G401 (cell line): Measurements from ENCODE around the gene FAM107B. TPM values are rescaled to one million over a fixed set of nuclear protein-coding genes. Genes with fewer than 3 reads are reported as not detected.

Experiments
- DNase-seq: peaks from one replicate; pipeline ENCODE4 v3.0.0-alpha.2; 2015; ENCODE audit warnings: low spot score
- in situ Hi-C: cut with HindIII; loops from 2 replicates; pipeline ENCODE4 v1.10.0; 2016; ENCODE audit warnings: low sequenced_read_pairs, mixed read lengths
- total RNA-seq: library from RNA; depleted of rRNA; stranded (reverse); fragments of >200 nt; shearing (Covaris generic); gene quantifications from 2 replicates; pipeline ENCODE4 v1.2.3, GENCODE V29; 2014

Gene FAM107B
- total RNA-seq, 1 experiment from 2014 or later = 44.6 TPM

DNA sequence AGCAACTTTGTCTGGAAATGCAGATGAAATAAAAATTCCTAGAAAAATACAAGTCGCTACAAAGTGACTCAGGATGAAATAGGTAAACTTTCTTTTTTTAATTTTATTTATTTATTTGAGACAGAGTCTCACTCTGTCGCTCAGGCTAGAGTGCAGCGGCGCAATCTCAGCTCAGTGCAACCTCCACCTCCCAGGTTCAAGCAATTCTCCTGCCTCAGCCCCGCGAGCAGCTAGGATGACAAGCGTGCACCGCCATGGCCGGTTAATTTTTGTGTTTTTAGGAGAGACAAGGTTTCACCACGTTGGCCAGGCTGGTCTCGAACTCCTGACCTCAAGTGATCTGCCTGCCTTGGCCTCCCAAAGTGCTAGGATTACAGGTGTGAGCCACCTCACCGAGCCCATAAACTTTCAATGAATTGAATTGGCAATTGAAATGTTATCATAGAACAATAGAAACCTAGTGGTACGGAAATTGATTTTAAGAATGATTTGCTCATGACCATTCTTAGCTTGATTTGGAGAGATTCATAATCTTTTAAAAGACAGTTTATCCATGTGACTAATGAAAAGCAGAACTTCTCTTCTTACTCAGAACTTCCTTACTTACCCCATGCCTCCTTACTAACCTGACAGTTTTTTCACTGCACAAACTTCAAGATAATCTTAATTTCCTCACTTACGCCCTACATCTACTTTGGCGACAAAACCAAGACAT, 161.7 kb downstream of the FAM107B start:
- no peak for DNase-seq
- in situ Hi-C loops = no loop called here

- in situ Hi-C loops = no loop called here
- no peak for DNase-seq
Measured at GRCh38 chr10:14611968-14612693, 162.6 kb downstream of the FAM107B start.

DNA sequence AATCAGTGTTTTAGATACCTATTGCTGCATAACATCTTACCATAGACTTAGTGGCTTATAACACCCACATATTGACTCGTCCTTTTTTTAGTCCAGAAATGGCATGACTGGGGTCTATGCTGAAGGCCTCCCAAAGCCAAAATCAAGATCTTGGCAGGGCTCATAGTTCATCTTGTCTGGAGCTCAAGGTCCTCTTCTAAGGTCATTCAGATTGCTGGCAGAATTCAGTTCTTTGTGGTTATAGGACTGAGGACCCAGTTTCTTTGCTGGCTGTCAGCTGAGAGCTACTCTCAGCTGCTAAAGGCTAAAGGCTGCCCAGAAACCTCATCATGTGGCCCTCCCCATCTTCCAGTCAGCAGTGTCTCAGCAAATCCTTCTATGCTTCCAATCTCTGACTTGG, 165.5 kb downstream of the FAM107B start:
- no peak for DNase-seq
- in situ Hi-C loops = no loop called here

- in situ Hi-C loops = no loop called here
- DNase-seq = no peak
Measured at GRCh38 chr10:14608381-14609001, 166.2 kb downstream of the FAM107B start.

DNA sequence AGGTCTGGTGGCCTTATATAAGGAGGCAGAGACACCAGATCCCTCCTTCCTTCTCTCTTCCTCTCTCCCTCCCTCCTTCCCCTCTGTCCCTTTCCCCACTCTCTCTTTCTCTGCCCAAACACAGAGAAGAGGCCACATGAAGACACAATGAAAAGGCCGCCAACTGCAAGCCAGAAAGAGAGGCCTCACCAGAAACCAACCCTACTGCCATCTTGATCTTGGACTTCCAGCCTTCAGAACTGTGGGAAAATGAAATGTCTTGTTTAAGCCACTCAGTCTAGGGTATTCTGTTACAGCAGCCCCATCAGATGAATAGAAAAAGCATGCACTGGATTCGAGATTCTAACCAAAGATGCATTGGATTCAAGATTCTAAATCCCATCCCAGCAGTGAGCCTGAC, 168.1 kb downstream of the FAM107B start:
- in situ Hi-C loops = no loop called here
- no peak for DNase-seq

DNA sequence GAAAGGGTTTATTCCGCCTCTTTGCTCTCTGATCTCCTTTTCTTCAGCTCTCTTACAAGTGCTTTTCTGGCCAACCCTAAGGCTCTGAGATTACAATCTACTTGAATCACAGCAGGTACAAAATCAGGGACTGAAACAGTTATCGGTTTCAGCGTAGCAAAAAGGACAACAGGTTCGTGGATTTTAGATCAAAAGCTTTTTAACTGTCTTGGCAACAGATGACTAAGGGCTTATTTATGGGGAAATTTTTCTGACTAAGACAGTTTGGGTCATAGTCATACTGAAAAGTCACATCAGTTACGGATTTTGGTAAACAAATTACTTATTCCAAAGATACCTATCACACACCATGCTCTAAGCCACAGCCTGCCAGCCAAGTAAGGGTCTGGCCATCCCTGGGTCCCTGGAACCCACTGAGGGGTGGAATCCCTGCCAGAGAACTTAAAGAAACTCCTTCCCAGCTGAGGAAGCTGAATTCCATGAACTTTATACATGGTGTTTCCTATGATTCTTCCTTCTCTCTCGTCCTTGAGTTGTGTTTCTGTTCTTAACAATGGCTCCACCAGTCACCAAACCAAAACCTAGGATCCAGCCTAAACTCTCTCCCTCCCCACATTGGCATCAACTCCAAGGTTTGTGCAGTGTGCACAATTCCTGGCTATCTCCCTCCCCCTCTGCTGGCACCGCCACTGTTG, 169.3 kb downstream of the FAM107B start:
- in situ Hi-C loops = no loop called here
- peak; percentile 51 for DNase-seq

DNA sequence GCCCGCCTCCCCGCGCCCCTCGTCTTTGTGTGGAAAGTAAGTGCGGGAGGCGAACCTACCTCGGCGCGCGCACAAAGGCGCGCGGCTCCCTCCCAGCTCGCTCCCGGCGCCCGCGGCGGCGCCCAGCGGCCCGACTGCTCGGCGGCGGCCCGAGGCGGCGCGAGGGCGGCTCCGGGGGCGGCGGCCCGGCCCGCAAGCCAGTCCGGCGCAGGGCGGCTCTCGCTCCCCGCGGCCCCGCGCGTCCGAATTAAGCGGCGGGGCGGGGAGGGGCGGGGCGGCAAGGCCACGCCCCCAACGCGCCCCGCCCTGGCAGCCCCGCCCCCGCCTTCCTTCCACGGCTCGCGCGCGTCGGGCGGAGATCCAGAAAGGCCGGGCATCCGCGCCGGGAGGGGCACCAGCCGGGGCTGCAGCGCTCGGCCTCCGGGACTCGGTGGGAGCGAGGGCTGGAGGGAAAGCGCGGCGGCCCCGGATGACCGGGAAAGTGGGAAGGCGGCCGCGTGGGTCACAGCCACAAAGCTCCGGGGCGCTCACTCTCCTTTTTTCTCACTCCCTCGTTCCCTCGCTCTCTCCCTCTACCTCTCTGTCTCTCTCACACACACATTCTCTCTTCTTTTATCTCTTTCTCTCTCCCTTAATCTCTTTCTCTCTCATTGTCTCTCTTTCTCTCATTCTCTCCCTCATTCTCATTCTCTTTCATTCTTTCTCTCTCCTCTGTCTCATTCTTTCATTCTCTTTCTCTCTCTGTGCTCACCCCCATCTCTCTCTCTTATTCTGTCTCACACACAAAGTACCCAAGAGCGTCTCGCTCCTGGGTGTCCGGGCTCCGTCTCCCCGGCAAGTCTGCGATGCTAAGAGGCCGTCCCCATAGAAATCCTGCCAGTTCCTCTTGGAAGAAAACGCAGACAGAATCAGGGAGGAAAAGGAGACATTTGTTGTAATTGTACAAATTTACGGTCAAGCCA, 170.2 kb downstream of the FAM107B start:
- in situ Hi-C loops = no loop called here
- peak; percentile 85 for DNase-seq

GRCh38 chr10:14603534-14604102, 171.1 kb downstream of the FAM107B start:
- DNase-seq = peak; percentile 58
- in situ Hi-C loops = no loop called here

- DNase-seq = no peak
- in situ Hi-C loops = no loop called here
Measured at GRCh38 chr10:14602807-14603533, 171.7 kb downstream of the FAM107B start.

DNA sequence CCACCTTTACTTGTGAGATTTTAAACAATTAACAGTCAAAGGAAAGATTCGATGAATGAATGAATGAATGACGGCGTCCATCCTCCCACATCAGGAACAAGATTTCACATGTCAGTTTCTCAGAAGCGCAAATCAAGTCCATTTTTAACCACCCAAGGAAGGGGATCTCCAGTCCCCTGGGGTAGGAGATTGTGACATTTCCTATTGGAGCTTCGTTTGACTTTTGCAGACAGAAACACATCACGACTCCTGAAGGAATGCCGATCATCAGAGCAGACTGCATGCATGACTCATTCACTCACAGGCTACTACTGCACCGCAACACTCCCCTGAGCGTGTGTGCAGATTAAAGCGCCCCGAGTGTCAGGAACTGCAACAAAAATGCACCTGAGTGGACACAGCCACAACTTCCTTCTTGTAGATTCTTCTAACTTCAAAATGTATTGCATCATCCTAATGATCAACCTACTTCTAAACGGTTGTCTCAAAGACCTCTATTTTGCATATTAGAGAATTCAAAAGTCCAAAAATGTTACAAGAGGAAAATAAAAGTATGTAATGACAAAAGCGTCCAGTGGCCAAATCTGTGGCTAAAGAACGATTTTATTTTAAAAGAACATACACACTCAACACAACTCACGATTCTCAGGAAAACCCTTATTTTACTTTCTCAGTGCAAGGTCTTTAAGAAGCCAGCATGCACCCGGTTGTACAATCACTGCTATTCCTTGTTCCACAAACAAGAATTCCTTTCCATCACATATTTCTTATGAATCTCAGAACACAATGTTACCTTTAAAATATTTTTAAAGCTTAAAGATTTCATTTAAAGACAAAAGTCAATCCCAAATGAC, 172.6 kb downstream of the FAM107B start:
- peak; percentile 77 for DNase-seq
- in situ Hi-C loops = no loop called here

DNA sequence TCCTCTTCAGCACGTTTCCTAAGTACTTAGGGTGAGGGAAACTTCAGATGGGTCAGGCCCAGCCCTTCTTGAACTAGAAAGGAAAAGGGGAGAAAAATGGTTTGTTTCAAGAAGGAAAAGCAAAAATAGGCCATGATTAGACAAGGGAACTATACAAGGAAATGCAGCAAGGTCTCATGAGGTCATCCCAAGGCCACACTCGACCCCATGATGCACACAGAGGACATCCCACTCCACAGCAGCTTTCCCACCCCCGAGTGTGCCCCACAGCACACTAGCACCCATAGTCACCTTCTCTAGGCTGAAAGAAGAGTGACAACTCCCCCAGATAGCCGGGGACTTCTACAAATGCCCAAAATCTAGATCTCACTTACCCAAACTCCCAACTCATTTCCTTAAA, 173.4 kb downstream of the FAM107B start:
- in situ Hi-C loops = no loop called here

GRCh38 chr10:14600065-14600464, 174.6 kb downstream of the FAM107B start:
- in situ Hi-C loops = no loop called here
- no peak for DNase-seq

More for the DNA sequence above, 173.4 kb downstream of the FAM107B start:
- DNase-seq = no peak

- in situ Hi-C loops = no loop called here
- DNase-seq = peak; percentile 47
Measured at GRCh38 chr10:14598809-14599764, 175.6 kb downstream of the FAM107B start.

DNA sequence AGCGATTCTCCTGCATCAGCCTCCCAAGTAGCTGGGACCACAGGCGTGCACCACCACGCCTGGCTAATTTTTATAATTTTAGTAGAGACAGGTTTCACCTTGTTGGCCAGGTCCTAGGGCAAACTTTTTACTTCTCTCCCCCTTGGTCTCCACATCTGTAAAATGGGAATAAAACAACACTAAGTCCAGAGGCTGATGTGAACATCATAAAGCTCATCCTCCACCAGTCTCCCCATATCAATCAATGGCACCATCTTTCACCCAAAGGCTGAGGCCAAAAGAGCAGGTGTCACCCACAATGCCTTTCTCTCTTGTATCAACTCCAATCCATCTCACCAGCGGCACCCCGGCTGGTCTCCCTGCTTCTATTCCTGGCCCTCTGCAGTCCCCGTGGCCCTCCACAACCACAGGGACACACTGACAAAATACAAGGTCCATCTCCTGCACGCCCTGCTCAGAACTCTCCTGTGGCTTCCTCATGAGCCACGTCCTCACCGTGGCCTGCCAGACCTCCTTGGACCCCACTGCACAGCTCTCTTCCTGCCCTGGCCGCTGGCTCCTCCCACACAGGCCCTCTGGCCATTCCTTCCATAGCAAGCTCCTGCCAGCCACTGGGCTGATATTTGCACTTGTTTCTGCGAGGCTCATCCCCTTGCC, 179.0 kb downstream of the FAM107B start:
- in situ Hi-C loops = no loop called here
- no peak for DNase-seq

DNA sequence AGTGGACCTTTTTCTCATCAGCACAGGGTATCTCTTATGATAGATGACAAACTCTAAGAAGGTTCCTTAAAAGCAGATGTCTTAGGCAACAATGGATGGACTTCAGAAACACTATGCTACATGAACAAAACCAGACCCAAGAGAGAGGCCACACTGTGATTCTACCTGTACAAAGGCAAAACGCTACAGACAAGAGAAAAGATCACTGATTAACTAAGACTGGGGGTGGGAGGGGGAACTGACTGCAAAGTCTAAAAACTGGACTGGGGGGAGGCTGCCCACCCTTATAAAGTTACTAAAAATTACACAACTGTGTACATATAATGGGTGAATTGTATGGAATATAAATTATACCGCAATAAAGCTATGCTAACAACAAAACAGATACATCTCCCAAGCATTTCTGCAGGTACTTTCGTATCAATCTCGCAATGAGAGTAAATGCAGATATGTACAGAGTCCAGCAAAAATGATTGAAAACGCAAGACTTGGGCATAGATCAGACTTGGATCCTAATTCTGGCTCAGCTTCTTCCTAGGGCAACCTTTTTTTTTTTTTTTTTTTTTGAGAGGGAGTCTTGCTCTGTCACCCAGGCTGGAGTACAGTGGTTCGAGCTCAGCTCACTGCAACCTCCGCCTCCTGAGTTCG, 179.7 kb downstream of the FAM107B start:
- no peak for DNase-seq
- in situ Hi-C loops = no loop called here
